HG03196 (cell line): ENCODE measurements around the gene IL19.
"Not testable (repeated sequence)": the region's sequence is repeated elsewhere in the genome, so short reads cannot be mapped to it uniquely, and the experiment has no call there.

ENCODE experiments used
- ATAC-seq: cut with Tn5 transposase; IDR thresholded peaks from one replicate; pipeline ENCODE4 v1.9.1; 2021; ENCODE audit not compliant: unreplicated experiment

The IL19 gene

DNA sequence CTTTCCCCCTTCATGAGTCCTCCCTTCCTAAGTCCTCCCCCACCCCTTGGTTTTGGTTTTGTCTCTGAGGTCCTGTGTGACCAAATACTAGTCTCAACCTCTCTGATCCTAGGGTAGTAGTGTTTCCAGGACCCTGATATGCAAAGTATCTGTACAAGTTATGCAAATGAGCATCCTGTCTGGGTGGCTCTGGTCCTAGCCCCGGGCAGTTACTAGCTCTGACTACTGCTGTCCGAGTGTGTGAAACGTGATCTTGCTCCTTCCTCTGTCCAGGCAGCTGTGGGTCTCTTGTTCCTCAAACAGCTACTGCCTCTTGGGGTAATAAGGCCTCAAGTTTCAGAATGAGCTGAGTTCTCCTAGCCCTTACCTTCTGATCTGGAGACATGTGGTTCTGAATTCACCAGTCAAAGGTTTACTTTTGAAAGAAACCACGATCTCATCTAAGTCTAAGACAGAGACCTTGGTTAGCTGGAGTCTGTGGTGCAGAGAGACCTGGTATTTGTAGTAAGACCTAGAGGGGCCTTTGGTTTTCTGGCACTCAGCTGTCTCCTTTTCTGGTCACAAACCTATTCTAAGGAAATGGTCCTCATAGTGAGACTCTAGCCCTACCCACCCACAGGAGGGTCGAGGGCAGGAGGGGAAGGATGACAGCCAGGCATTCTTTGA, 31.0 kb upstream of the IL19 start:
- ATAC-seq, result peak; percentile 80

DNA sequence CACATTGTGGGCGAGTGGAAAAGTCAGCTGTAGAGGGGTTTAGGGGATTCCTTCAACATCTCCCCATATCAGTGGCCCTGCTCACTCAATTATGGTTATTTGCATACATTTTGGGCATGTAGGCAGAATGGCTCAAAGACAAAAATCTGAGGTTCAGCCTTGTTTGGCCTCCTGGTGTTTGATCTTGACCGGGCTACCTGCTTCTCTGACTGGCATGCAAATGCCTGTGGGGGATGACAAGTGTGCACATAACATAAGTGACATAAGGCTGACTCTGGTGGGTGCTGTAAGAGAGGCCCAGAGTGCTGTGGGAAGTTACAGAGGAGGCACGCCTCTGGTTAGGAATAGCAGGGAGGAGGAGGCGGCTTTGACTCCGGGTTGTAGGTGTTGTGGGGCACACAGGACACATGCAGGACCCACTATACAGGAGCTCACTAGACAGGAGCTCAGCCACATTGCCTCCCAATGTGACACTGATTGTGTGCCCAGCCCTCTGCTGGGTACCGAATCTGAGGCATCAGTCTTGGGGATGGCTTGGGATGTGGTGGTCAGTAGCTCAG, 29.4 kb upstream of the IL19 start:
- no peak for ATAC-seq

DNA sequence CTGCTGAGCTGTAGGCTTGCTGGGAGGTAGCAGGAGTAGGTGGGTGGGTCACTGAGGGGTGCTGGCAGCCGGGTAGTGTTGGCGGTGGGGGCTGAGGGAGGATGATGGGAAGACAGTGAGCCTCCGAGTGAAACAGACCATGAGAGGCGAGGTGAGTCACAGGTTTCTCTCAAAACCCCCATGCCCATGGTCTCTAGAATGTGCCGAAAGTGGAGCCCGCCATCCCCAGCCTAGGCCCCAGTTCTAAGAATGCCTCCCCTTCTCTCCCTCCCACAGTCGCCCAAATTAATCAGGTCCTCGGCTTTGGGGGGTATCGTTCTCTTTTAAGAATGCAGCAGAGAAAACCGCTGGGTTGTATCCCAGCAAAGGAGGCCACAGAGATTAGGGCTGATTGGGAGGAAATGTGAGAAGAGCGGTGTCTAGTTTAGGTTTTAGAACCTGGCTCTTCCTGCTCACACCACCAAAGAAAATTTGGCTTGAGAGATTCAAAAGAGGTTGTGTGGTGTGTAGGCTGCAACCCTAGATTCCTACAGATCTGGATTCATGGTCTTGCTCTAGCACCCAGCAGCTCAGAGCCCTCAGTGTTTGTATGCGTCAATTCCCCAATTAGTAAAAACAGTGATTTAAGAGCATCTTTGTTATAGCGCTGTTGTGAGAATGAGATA, 27.7 kb upstream of the IL19 start:
- ATAC-seq, result no peak

DNA sequence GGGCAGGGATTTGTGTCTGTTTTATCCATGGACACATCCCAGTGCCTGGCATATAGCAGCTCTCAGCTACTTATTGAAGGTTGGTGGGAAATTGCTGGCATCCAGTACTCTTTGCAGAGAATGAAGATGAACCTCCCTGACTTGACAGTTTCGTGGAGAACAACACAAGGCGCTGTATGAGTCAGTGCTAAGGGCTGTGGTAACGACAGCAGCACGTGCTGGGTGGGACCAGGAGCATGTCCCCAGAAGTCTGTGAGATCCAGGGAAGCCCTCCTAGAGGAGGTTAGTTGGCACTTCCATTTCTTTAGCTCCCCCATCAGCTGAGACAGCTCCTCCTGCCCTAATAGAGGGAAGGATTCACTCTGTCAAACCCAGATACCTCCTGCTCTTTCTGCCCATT, 25.9 kb upstream of the IL19 start:
- no peak for ATAC-seq

DNA sequence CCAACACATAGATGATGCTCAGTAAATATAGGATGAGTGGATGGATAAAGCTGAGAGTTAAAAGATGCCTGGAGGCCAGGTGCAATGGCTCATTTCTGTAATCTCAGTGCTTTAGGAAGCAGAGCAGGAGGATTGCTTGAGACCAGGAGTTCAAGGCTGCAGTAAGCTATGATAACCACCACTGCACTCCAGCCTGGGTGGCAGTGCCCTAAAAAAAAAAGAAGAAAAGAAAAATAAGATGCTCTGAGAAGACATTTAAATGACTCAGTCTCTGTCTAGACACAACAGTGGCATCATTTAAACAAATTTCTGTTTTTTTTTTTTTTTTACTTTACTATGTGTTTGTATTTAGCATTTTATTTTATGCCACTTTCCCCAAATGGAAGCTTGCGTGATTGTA, 25.3 kb upstream of the IL19 start:
- no peak for ATAC-seq

DNA sequence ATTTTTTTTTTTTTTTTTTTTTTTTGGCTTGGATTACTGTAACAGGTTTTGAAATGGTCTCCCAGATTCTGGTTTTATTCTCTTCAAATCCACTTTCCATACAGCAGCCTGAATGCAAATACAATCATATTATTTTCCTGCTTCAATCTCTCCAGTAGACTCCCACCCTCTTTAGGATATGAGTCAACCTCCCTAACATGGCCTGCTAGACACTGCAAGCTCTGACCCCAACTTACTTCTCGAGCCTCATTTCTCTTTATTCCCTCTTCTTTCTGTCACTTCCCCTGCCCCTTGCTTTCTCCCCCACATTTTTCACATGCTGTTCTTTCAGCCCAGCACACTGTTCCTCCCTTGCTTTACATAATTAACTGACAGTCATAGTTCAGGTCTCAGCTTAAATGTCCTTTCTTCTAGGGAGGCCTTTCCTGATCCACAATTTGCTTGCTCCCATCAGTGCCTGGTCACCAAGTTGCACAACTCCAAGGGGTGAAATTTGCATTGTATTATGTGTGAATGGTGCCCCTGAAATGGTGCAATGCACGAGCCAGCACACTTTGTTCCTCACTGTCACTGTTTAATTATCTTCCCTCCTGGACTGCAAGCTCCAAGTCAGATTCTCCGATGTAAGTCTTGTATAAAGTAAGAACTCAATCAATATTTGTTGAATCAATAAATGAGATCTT, 22.1 kb upstream of the IL19 start:
- ATAC-seq, result no peak

DNA sequence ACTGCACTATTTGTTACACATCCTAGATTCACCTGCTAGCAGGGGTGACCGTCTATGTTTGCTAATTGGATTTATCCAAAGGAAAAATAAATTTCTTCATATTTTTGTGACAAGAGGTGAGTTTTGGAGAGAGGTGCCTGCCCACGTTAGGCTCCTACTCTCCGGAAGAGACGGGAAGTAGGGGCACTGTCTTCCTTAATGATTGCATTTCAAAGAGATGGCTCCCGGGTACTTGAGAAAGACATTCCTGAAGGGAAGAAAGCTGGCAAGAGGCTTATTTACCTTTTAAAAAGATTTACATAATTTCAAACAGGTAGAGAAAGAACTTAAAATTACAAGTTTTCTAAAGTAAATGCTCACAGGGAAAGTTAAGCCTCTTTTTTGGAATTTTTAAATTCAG, 18.7 kb upstream of the IL19 start:
- ATAC-seq, result no peak

DNA sequence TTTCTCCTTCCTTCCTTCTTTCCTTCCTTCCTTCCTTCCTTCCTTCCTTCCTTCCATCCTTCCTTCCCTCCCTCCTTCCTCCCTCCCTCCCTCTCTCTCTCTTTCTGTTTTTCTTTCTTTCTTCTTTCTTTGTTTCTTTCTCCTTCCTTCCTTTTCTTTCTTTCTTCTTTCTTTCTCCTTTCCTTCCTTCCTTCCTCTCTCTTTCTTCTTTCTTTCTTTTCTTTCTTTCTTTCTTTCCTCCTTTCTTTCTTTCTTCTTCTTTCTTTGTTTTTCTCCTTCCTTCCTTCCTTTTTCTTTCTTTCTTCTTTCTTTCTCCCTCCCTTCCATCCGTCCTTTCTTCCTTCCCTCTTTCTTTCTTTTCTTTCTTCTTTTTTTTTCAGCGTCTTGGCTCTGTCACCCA, 18.1 kb upstream of the IL19 start:
- no peak for ATAC-seq

DNA sequence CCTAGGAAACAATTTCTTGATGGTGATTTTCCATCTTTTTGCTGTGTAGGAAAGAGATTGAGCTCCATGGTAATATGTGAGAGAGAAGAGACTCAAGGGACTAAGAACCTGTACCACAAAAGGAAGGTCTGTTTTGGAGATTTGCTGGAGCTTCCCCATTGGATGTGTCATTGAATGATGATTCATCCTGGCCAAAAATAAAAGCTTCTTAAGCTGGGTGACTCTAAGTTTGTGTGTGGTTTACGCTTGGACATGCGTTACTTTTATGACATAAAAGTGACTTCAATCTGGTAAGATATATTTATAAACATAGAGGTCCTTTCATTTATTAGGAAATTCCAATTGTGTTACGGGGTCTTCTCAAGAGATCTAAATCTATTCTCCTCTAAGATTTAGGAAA, 17.4 kb upstream of the IL19 start:
- no peak for ATAC-seq

DNA sequence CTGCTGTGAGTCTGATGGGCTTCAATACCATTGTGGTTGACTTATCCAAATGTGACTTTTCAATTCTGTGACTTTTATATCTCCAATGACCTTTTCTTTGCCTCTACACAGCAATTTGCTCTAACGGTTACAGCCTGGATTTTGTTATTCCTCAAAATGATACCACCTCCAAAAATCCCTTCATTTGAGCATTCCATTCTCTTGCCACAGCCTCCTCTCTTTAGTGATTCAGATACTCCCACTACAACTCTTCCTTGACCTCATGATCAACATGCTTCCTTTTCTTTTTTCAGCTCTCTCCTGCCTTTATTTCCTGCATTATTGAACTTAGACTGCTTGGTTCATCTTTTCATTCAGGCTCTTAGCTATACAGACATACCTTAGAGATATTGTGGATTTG, 16.6 kb upstream of the IL19 start:
- no peak for ATAC-seq

DNA sequence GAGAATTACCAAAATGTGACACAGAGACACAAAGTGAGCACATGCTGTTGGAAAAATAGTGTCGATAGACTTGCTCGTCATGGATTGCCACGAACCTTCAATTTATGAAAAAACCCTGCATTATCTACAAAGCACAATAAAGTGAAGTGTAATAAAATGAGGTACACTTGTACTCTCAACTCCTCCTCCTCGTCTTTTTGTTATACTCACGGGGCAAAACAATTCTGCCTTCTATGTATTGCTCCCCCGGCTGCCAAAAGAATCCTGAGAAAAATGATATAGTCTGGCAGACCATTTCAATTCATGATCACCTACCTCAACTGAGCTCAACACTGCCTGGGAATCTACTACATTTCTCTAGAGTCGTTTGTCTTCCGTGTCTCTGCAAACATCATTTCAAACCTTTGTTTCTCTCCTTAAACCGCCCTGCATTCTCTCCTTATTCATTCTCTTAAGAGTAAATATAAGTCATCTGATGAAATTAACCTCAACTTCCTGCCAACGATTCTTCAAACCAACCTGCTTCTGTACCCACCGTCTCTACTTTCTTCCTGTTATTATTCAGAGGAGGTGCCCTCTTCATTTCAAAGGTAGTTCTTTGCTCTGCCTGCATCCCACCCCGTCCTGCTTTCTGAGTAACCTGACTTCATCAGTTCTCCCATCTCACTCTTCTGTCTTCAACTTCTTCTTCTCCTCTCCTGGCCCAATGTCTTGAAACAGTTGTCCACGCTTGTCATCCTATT, 12.9 kb upstream of the IL19 start:
- ATAC-seq, result no peak

DNA sequence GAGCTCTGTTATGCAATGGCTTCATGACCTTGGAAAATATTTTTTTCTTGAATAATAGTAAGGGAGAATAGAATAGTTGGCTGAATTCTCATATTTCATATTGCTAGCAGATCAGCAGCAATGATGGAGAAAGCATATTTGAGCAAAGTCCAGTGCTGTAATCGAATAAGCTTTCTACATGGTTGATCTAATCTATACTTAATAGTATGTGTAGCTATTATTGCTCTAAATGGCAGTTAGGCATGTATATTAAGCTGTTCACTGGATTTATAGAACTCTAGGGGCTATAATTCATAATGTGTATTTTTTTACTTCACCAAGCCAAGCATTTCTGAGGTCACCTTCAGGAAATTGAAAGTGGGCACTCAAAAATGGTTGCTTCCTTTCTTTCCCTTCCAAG, 10.0 kb upstream of the IL19 start:
- no peak for ATAC-seq

DNA sequence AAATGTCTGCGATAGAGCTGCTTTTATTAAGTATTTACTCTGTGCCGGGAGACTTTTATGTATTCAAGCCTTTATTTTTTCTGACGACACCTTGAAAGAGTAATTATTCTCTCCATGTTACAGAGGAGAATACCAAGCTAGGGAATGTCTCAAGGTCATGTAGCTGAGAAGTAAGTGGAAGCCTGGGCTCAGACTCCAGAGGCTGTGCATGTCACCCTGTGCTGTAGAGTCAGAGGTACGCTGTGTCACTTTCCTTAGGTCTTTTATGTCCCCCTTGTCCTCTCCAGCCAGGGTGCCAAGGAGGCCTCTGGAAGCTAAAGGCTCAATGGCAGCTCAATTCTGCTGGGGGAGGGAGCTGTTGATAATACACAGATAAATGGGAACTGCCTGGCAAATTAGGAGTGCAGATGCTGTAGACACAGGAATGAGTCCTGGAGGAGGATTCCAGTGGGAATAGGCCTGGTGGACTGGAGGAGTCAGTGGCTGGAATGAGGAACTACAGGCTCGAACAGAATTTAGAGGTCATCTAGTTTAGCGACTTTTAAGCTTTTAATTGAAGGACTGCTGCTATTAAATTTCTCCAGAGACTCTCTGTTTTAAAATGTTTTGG, 9.3 kb upstream of the IL19 start:
- ATAC-seq, result no peak

DNA sequence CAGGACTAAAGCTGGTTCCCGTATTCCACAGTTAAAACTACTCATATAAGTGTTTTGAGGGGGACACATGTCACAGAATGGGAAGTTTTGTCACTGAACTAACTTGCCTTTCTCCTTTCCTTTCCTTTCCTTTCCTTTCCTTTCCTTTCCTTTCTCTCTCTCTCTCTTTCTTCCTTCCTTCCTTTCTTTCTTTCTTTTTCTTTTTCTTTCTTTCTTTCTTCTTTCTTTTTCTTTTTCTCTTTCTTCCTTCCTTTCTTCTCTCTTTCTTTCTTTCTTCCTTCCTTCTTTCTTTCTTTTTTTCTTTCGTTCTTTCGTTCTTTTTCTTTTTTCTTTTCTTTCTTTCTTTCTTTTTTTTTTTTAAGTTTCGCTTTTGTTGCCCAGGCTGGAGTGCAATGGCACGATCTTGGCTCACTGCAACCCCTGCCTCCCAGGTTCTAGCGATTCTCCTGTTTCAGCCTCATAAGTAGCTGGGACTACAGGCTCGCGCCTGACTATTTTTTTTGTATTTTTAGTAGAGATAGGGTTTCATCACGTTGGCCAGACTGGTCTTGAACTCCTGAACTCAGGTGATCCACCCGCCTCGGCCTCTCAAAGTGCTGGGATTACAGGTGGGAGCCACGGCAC, 7.7 kb upstream of the IL19 start:
- ATAC-seq, result not testable (repeated sequence)

DNA sequence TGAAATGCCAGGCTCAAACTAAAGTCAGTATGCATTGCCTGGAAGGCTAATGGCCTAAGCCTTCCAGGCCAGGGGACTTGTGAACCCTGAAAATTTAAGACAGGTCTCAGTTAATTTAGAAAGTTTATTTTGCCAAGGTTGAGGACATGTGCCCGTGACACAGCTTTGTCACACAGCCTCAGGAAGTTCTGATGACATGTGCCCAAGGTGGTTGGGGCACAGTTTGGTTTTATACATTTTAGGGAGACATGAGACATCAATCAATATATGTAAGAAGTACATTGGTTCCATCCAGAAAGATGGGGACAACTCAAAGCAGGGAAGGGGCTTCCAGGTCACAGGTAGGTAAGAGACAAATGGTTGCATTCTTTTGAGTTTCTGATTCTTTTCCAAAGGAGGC, 4.8 kb upstream of the IL19 start:
- not testable (repeated sequence) for ATAC-seq

DNA sequence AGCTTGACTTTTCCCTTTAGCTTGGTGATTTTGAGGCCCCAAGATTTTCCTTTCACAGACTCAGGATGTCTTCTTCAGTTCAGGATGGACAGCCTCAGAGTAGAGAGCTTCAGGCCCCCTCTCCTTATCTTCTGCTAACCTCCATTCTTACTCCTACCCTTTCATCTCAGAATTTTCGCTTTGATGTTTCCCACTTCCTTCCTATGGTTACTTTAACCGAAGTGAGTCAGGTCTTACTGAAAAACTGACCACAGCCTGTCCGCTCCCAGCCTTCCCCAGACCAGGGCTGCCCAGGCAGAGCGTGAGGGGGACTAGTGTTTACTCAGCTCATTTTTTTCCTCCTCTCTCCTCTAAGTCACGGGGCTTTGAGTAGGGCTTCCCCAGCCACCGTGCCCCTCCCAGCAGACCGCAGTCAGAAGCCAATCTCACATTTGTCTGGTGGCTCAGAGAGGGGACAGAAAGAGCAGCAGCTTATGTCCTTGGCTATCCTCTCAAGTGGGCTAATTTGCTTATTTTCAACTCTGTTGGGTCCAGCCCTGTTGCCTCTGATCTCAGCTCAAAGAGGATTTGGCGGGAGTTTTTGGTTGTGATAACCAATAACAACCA, 4.2 kb upstream of the IL19 start:
- peak; percentile 46 for ATAC-seq

DNA sequence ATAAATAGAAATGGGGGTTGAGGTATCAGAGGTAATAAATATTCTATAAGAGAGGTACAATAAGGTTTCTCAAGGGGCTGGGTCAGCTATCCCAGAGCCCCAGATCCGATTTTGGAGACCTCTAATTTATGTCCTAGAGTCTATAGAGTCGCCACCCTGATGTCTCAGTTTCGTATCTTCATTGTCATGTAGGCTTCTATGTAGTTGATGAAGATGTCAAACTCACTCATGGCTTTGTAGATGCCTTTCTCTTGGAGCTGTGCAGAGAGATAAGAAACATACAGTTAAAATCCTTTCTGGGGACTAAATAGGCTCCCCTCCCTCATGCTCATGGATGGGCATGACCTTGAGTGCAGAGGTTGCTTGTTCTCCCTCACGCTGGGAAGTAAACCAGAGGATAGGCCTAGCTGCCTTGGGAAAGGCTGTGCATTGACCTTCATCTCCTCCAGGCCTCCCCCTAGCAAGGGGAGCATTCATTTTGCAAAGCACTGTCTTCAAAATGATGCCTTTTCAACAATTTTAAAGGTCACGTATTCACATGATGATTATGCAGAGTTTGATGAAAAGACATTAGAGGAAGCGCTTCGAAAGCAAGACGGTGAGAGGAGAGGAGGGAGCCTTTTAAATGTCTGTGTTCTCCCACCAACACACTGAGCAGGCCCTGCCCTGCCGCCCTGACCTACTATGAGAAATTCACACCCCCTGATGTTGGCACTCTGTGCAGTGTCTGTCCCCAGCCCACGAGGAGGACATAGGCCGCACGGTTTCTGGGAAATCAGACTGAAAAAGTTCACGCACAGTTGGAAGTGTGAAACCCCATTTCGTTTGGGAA, 1.9 kb upstream of the IL19 start:
- peak; percentile 4 for ATAC-seq

DNA sequence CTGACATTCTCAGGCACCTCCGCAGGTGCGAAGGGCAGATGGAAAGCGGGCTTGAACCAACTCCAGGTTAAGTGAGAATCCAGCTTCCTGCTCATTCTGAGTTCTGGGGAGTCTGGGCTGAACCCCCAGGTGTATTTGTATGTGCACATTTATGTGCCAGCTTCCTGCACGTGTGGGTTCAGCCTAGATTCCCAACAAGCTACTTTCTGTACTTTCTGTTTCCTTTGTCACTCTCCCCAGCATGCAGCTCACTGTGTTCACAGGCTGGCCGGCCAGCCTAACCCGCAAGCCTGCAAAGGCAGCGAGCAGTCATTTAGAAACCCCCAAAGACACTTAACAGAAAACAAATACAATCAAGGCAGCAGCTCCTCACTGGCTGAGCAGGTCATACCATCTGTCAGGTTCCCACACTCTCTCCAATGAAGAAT, 1.3 kb upstream of the IL19 start:
- peak; percentile 60 for ATAC-seq

DNA sequence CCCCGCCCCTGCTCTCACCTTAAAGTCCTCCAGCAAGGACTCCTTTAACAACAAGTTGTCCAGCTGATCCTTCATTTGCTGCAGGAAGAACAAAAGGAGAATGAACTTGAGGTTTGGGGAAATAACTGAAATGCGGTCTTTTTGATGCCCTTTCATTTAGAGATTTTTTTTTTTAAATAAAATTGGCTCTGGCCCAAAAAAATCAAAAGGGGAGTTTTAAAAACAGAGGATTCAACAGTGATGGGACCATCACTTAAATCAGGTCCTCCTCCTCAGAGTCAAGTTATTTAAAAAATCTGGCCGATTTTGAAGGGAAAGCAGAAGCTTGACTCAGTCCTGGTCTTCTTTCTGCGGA, 742 bp downstream of the IL19 start:
- ATAC-seq, result no peak
